Stimulated activated CD8-positive, alpha-beta memory T cell treated with anti-CD3 and anti-CD28 coated beads, Interleukin-12 subunit alpha, Interleukin-12 subunit beta, amount 100 ng/mL, for 24 hours (primary cell): ENCODE data around the gene ZDHHC8.

Source experiments
- DNase-seq: peaks from one replicate; pipeline ENCODE4 v3.0.0-alpha.2; 2020; ENCODE audit errors: extremely low read depth

The ZDHHC8 gene

DNA sequence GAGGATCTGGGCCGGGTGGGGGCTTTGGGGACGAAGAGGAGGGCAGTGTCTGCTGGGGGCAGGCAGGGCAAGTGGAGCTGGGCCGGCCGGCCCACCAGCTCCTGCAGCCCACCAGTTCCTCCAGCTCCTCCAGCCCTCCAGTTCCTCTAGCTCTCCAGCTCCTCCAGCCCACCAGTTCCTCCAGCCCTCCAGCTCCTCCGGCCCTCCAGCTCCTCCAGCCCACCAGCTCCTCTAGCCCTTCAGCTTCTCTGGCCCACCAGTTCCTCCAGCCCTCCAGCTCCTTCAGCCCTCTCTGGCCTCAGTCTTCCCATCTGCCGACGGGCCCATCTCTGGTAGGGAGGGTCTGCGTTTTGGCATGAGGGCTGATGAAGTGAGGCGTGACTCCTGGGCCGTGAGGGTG lies 28.4 kb downstream of the ZDHHC8 start:
- no peak for DNase-seq

DNA sequence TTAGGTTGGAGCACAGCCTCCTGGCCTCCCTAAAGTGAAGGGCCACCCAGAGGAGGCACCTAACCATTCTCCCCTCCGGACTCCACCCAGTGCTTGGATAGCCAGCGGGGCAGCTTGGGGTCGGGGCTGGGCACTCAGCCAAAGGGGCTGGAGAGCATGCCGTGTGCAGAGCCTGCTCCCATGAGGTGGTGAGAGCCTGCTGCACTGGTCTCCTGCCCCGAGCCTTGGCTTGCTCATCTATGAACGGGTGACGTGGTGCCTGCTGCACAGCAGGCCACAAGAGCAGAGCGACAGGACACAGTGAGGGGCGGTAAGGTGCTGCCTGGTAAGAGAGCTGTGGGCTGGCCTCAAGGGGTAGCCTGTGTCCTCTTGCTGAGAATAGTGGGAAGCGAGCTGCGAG lies 33.3 kb downstream of the ZDHHC8 start:
- DNase-seq = no peak

DNA sequence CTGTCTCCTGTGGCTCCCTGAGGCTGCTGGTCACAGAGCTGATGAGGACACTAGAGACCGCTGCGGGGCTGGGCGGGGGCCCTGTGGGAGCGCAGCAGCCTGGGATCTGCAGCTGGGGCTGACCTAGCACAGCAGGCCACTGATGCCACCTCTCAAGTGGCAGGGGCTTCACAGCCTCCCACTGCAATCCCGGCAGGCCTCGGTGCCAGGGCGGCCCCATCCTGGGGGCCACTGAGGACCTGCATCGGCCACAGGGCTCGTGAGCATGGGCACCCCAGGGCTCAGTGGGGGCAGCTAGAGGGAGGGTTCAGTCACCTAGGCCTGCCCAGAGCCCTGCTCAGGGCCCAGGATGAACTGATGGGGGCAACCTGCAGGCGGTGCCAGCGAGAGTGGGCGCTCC lies 33.8 kb downstream of the ZDHHC8 start:
- DNase-seq = no peak

DNA sequence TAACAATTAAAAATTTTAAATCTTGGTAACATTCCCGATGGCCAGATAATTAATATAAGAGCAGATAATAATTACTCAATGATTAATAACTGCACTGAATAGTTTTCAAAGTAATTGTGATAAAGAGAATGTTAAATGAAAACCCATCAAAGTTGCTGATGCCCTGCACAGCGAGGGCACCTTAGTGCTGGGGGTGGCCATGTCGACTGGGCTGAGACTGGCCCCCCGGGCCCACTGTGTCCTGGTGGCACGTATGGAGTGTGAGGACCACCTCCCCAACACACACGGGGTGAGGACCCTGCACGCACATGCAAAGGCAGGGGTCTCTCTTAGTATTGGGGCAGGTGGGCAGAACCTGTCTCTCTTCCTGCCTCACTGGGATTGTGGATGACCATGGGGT lies 34.3 kb downstream of the ZDHHC8 start:
- DNase-seq = no peak

DNA sequence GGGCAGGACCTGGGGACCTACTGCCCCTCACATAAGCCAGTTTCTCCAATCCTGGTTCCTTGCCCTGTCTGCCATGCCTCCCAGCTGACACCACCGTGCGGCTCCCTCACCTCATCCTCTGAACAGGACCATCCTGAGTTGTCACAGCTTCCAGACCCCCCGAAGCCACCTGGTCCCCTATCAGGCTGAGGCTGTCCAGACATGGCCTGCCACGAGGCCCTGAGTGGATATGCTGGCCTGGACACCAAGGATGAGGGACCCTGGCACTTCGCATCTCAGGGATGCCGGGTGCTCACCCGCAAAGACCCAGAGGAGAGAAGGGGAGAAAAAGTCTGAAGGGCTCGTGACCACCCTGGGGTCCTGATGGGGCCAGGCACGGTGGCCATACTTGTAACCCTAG lies 35.1 kb downstream of the ZDHHC8 start:
- DNase-seq = no peak

DNA sequence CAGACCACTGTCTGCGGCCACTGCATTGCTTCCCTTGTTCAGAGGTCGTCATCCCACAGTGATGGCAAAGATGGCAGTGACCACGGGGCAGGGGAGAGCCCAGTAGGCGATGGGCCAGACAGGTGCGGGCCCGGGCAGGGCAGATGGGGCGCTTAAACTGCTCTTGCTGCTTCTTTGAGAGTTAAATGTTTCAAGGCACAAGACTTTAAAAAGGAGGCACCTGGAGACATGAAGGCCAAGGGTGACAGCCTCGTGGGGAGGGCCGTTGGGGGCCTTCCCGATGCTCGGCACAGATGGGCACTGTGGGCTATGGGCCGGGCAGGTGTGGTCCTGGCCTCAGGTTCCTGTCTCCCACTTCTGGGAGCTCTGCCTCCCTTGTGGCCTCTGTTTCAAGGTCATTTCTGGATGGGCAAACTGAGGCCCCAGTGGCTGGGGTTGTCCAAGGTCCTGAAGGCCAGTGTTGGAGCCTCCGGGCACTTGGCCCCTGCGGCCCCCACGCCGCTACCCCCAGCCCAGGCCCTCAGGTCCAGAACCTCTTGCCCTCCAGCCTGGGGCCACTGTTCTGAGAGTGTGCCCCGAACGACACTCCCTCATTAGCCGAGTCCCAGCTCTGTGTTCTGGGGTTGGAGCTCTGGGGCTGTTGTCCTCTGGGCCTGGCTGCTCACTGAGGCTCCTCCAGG lies 36.2 kb downstream of the ZDHHC8 start:
- no peak for DNase-seq

DNA sequence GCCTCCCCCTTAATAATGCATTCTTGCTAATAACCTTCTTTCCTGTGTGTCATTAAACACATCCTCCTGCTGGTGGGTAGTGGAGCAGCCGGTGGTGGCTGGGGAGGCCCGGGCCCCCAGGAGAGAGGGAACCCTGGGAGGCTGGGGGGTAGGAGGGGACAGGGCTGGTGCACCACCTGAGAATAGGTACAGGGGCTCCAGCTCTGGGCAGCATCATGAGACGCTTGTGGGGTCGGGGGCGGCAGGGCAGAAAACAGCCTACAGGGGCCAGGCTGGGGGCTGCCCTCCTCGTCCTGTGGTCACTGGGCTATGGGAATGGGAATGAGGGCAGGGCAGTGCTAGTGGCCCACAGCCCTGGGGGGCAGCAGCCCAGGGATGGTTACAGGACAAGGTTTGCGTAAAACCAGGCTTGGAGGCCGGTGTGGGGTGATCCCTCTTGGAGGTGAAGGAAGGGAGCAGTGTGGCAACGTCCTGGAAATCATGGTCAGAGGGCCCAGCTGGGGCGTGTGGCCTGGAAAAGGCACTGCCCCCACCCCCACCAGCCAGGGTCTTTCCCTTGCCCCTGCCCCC lies 37.7 kb downstream of the ZDHHC8 start:
- no peak for DNase-seq

DNA sequence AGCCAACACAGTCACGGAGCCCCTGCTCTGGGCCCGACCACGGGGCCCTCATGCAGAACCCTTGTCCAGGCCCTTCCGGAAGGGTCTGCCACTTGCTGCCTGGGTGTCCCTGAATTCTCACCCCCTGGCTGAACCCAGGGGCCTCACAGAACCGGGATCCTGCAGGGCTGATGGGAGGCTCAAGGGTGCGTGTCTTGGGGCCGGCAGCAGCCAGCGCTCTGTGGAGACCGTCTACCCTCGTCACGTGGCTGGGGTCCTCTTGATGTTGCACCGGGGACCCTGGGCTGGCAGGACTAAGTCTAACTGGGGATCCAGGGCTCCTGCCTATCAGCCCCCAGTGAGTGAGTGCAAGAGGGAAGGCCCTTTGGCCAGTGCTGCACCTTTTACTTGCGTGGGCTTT lies 38.6 kb downstream of the ZDHHC8 start:
- DNase-seq = no peak

DNA sequence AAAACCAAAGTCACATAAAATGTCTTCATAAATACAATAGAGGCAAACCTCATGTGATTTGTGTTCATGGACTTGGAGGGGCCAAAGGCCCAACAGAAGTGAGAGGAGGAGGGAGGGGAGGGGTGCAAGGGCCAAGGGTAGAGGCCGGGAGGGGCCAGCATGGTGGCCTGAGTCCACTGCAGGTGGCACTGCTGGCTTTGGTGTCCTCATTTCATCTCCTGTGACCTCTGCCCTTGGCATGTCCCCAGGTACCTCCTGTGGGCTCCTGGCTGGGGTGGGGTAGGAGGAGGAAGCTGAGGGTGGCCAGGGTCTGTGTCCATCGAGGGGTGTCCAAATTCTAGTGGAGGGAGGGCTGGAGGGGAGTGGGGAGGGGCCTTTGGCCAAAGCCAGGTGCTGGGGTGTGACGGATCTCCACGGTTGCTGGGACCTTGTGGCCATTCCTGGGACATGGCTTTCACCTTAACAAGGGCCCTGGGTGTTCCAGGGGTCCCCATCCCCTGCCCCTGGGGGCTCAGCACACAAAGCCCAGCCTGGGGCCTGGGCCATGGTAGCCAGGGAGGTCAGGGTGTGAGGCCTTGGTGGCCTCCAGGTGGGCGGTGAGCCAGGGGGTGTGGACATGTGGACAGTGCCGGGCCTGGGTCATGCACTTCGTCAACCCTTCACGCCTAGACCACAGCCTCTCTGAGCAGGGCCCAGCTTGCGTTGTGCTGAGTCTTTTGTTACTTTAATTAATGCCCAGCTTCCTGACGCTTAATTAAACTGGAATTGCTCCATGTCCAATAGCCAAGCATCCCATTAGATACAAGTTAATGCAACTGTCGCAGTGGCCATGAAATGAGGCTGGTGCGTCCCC lies 39.9 kb downstream of the ZDHHC8 start:
- no peak for DNase-seq

DNA sequence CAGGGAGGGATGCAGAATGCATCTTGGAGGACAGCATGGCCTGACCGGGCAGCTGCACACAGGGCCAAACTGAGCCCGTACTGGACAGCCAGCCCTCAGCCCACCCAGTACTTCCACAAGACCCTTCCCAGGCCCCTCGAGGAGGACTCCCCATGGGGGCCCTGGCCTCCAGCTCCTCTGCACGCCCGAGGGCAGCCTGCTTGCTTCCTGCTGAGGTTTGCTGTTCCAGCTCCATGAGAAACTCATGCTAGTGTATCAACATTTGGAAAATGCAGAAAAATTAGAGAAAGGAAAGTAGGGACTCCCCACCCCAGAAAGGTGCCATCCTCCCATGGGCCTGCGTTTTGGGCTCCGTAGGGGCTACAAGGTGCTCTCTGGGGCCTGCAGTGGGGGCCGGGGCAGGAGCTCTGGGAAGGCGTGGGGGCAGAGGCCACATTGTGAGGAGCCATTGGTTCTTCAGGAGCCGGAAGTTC lies 40.6 kb downstream of the ZDHHC8 start:
- no peak for DNase-seq

DNA sequence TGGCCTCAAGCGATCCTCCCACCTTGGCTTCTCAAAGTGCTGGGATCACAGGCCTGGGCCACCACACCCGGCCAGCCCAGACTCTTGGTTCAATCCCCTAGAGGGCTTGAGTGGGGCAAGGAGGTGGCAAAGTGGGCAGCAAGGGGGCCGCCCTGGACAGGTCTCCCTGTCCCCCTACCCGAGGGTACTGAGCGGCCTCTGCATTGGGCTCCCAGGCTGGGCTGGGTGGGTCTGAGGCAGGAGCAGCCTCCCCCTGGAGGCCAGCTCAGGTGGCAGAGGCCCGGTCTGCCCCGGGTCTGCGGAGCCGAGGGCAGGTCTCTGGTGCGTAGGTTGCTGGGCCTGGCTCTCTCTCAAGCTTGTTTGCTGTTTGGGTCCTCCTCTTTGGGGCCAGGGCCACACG lies 41.6 kb downstream of the ZDHHC8 start:
- DNase-seq = no peak

DNA sequence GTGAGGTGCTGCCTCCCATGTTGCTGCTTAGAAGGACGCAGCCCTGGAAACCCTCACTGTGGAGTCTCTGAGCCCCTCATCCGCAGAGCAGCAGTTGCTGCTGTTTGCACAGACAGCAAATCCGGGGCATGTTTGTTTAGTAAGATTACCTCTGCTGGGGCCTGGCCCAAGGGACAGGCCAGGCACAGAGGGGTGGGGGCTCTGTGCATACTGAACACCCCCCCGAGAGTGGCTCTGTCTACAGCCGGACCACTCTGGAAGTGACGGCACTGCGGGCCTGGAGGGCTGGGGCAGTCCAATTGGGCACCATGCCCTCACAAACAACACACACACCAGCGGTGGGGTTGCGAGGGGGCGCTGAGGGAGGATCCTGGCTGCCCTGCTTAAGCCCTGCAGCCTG lies 42.2 kb downstream of the ZDHHC8 start:
- DNase-seq = no peak

DNA sequence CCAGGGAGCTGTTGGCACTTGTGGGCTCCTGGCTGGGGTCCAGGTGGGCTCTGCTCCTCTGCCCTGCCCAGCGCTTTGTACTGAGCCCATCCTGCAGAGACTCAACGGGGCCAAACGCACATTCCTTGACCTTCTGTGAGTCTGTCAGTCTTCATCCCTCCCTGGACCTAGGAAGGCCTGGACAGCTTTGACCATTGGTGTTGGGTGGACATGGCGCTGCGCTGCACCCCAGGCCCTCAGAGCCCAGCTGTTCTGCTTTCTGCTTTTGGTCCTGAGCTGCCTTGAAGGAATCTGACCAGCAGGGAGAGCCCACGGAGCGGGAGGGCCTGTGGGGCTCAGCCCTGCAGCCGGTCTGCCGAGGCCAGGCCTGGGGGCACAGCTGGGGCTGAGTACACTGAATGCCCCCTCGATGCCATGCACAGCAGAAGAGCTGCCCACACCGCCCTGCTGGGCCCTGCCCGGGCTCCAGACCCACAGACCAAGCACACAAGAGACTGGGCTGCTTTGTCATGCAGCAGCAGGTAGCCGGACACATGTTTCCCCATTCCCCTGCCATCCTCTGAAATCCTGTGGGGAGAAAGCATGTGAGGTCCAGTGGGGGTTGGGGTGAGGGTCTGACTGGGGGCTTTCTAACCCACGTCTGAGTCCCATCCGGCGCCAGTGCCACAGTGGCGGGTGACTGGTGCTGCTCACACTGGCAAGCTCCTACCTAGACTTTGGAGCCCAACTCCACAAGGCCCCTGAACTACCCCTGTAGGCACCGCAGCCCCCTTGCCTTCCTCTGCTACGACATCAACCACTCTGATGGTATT lies 43.4 kb downstream of the ZDHHC8 start:
- no peak for DNase-seq

DNA sequence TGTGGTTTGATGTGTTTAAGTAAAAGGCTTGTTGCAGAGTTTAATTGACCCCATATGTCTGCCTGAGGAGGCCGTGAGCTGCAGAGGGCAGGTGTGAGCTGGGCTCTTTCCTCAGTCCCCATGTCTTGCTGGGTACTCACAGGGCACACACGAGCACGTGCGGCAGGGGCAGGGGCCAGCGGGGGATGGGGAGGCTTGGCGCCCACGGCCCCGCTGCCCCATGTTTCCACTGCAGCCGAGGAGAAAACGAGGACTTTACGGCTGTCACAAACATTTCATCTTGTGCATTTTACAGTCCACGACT lies 43.9 kb downstream of the ZDHHC8 start:
- no peak for DNase-seq

DNA sequence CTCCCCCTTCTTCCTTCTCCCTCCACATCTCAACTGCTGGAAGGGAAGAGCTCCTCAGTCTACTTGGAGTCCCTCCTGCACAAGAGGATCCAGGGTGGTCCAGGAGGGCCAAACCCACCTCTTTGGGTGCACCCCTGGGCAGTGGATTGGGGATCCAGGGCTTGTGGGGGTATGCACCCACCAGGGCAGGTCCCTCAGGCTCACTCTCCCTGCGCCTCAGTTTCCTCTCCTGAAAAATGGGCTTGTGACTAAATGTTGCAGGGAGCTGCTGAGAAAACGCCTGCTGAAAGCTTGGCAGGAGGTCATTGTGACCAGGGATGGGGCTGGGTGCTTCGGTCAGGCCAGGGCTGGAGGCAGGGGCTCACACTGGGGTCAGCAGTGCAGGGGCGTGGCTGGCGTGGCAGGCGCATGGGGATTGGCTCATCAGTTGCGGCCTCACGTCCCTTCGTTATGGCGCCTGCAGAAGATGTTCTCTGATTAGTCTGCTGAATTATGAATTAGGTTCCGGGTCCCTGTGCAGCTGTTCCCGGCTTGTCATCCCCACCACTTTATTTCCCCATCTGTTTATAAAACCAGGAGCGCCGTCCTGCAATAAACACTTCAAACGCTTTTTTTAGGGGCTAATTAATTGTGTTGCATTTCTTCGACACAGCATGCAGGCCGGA lies 44.9 kb downstream of the ZDHHC8 start:
- no peak for DNase-seq

DNA sequence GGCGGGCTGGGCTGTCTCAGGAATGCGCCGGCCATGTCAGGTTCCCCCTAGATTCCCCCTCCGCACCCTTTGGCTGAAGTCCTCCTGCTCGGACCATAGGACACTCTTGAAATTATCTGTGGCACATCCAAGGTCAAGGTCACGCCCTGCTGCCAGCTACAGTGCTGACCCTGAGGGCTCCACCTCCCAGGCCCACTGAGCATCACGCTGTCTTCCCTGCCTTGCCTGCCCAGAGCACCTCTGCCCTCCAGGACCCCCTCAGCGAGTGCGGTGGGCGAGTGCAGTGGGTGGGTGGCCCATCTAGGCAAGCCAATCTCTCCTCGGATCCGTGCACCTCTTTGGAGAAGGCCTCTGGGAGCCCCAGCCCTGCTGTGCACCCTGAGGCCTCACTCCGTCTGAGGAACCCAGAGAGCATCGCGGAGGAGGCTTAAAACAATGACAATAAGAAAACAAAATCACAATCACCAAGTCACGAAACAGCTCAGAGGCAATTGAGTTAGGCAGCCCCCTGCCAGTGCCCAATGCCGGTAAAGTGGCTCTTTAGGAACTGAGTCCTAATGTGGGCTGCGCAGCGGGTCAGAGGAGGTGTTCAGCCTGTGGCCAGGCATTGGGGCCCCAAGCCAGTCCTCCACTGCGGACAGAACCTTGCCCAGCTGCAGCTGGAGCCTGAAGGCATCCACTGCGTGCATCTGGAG lies 45.8 kb downstream of the ZDHHC8 start:
- DNase-seq = no peak

DNA sequence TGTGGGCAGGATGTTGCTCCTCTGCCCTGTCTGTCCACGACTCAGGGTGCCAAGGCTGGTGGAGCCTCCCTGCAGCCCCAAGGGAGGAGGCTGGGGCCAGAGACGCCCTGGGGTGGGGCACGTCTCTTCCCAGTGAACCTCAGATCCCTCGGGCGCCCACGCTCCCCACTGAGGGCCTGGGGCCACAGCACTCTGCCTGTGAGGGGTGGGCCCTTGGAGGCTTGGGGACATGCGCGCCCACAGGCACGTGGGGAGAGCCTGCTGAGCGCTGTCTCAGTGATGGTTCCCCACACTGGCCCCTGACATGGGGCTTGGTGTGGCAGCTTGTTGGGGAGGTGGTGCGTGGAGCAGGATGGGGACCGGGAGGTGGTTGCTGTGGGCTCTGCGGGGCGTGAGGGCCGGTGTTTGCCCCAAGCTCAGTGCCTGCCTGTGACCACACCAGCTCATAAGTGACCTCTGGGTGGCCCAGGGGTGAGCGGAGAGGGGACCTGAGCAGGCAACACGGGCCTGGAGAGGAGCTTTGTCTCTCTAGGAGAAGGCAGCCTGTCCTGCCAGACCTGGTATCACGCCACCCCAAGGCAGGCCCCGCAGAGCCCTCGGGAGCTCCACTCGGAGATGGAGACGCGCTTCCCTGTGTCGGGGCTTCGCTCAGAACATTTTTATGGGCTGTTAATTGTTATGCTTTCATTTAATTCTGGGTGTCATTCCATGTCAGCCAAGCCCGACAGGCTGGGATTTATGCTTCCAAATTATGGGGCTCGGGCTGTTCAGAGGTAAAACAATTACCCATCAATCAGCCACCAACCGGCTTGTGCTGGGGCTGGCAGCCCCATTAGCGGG lies 46.7 kb downstream of the ZDHHC8 start:
- DNase-seq = no peak

DNA sequence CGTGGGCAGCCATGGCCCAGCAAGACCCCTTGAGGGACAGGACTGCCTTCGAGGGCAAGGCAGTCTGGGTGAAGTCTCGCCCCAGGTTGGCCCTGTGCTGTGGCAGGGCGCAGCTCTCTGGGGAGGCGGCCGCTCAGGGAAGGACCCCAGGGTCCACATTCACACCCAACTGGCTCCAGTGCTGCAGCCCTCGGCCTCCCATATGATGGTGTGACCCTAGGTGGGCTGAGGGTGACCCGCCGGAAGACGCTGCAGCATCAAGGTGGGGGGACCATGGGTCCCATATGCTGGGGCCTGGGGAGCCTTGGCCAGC lies 47.3 kb downstream of the ZDHHC8 start:
- no peak for DNase-seq

DNA sequence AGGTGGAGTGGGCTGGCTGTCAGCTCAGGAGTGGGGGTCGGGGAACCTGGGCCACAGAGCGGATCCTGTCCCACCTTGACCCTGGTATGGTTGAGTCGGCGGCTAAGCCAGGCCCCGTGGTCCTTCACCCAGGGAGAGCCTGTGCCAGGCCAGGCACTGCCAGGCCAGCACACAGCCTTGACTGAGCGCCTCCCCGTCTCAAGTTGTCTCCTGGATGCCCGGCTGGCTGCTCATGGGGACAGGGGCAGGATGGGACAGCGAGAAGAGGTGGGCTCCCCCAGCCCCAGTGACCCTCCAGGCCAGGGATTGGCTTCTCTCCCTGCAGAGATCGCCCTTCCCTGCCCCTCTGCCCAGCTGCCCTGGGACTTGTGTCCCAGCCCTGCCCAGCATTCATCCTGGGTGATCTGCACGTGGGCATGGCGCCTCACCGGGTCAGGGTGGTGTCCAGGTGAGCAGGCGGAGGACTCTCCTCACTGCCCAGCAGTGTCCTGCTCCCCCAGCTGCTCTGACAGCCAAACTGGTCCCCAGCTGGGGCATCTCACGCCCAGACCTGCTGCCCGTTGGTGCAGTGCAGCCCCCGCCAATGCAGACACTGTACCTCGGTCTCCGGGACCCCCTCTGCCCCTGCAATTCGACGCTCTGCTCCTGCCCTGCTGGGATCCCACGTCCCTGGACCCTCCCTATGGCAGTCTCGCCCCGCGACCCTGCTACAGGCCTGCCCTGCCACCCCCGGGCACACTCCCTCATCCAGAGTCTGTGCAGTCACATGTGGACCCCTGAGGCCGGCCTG lies 48.0 kb downstream of the ZDHHC8 start:
- DNase-seq = no peak

DNA sequence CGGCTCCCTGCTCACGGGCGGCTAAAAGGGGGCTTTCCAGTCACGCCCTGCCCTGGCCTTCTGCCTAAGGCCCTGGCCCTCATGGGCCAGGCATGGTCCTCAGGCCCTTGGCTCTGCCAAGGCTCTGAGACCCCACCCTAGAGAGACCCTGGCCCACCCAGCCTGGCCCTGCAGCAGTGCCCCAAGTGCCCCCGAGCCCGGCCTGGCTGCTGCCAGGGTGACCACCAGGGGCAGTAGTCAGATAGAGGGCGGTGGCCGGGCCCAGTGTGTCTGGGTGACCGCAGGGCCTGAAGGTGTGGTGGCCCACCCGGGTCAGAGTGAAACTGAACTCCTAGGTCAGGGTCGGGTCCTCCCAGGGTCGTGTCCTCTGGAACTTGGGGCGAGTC lies 48.6 kb downstream of the ZDHHC8 start:
- DNase-seq = no peak
